ENCODE data around the gene FAM110A.
"Not testable (repeated sequence)": the region's sequence is repeated elsewhere in the genome, so short reads cannot be mapped to it uniquely, and the experiment has no call there.

Gene FAM110A

GRCh38 chr20:845226-845868, 11.8 kb downstream of the FAM110A start:
- Histone ChIP-seq H3K4me3 (ENCODE audit: low read depth in 1 of 2, low read length in 2 of 2) (peak overlapping the region in 1 of 2 donors; percentile 63), H3K36me3 (ENCODE audit: control insufficient read depth in 1 of 2, insufficient read depth in 2 of 2, low read length in 2 of 2) (peaks cover 0 to 3% of the 10 kb centered on the region in 2 donors), H3K9me3 (ENCODE audit: control insufficient read depth in 1 of 2, low read length in 2 of 2) (no peaks in the 10 kb centered on the region), H3K27ac (ENCODE audit: low read length) (no peak overlapping the region), H3K27me3 (ENCODE audit: low read depth, low read length) (peaks cover 17% of the 10 kb centered on the region), H3K4me1 (ENCODE audit: control insufficient read depth in 1 of 2, insufficient read depth in 2 of 2, low read length in 2 of 2) (peaks cover 0 to 29% of the 10 kb centered on the region in 2 donors)

- Histone ChIP-seq H3K27me3 (ENCODE audit: low read depth, low read length) (peaks cover 9% of the 10 kb centered on the region), H3K9me3 (ENCODE audit: control insufficient read depth in 1 of 2, low read length in 2 of 2) (no peaks in the 10 kb centered on the region), H3K4me1 (ENCODE audit: control insufficient read depth in 1 of 2, insufficient read depth in 2 of 2, low read length in 2 of 2) (peaks cover 0 to 24% of the 10 kb centered on the region in 2 donors), H3K4me3 (ENCODE audit: low read depth in 1 of 2, low read length in 2 of 2) (no peak overlapping the region), H3K36me3 (ENCODE audit: control insufficient read depth in 1 of 2, insufficient read depth in 2 of 2, low read length in 2 of 2) (peaks cover 0 to 3% of the 10 kb centered on the region in 2 donors), H3K27ac (ENCODE audit: low read length) (no peak overlapping the region)
These were observed 12.7 kb downstream of the FAM110A start for GRCh38 chr20:845941-846893.

- Histone ChIP-seq H3K27ac (ENCODE audit: low read length) (no peak overlapping the region), H3K36me3 (ENCODE audit: control insufficient read depth in 1 of 2, insufficient read depth in 2 of 2, low read length in 2 of 2) (peaks cover 0 to 3% of the 10 kb centered on the region in 2 donors), H3K4me3 (ENCODE audit: low read depth in 1 of 2, low read length in 2 of 2) (no peak overlapping the region), H3K27me3 (ENCODE audit: low read depth, low read length) (peaks cover 2% of the 10 kb centered on the region), H3K4me1 (ENCODE audit: control insufficient read depth in 1 of 2, insufficient read depth in 2 of 2, low read length in 2 of 2) (peaks cover 0 to 18% of the 10 kb centered on the region in 2 donors), H3K9me3 (ENCODE audit: control insufficient read depth in 1 of 2, low read length in 2 of 2) (no peaks in the 10 kb centered on the region)
These were observed 13.4 kb downstream of the FAM110A start for GRCh38 chr20:846894-847278.

- H3K4me3 ChIP-seq (ENCODE audit: low read depth in 1 of 2, low read length in 2 of 2) = no peak overlapping the region
- no peaks in the 10 kb centered on the region for H3K9me3 ChIP-seq (ENCODE audit: control insufficient read depth in 1 of 2, low read length in 2 of 2)
- H3K36me3 ChIP-seq (ENCODE audit: control insufficient read depth in 1 of 2, insufficient read depth in 2 of 2, low read length in 2 of 2) = peaks cover 0 to 3% of the 10 kb centered on the region in 2 donors
- H3K27me3 ChIP-seq (ENCODE audit: low read depth, low read length) = no peaks in the 10 kb centered on the region
- no peak overlapping the region for H3K27ac ChIP-seq (ENCODE audit: low read length)
- peaks cover 0 to 18% of the 10 kb centered on the region in 2 donors for H3K4me1 ChIP-seq (ENCODE audit: control insufficient read depth in 1 of 2, insufficient read depth in 2 of 2, low read length in 2 of 2)
These were observed 14.7 kb downstream of the FAM110A start for GRCh38 chr20:848193-848592.

GRCh38 chr20:848731-849130, 15.2 kb downstream of the FAM110A start:
- H3K36me3 ChIP-seq (ENCODE audit: control insufficient read depth in 1 of 2, insufficient read depth in 2 of 2, low read length in 2 of 2); H3K4me3 ChIP-seq (ENCODE audit: low read depth in 1 of 2, low read length in 2 of 2); H3K9me3 ChIP-seq (ENCODE audit: control insufficient read depth in 1 of 2, low read length in 2 of 2); H3K27ac ChIP-seq (ENCODE audit: low read length); H3K27me3 ChIP-seq (ENCODE audit: low read depth, low read length): not testable (repeated sequence)
- H3K4me1 ChIP-seq (ENCODE audit: control insufficient read depth in 1 of 2, insufficient read depth in 2 of 2, low read length in 2 of 2) = peaks cover 0 to 18% of the 10 kb centered on the region in 2 donors

- H3K9me3 ChIP-seq (ENCODE audit: control insufficient read depth in 1 of 2, low read length in 2 of 2) = no peaks in the 10 kb centered on the region
- no peaks in the 10 kb centered on the region for H3K27me3 ChIP-seq (ENCODE audit: low read depth, low read length)
- no peak overlapping the region for H3K4me3 ChIP-seq (ENCODE audit: low read depth in 1 of 2, low read length in 2 of 2)
- H3K4me1 ChIP-seq (ENCODE audit: control insufficient read depth in 1 of 2, insufficient read depth in 2 of 2, low read length in 2 of 2) = no peaks in the 10 kb centered on the region
- H3K27ac ChIP-seq (ENCODE audit: low read length) = no peak overlapping the region
- H3K36me3 ChIP-seq (ENCODE audit: control insufficient read depth in 1 of 2, insufficient read depth in 2 of 2, low read length in 2 of 2) = no peaks in the 10 kb centered on the region
These were observed 20.0 kb downstream of the FAM110A start for GRCh38 chr20:853406-853996.

- no peaks in the 10 kb centered on the region for H3K27me3 ChIP-seq (ENCODE audit: low read depth, low read length)
- H3K4me1 ChIP-seq (ENCODE audit: control insufficient read depth in 1 of 2, insufficient read depth in 2 of 2, low read length in 2 of 2) = no peaks in the 10 kb centered on the region
- no peak overlapping the region for H3K27ac ChIP-seq (ENCODE audit: low read length)
These were observed 21.1 kb downstream of the FAM110A start for GRCh38 chr20:854601-855000.

GRCh38 chr20:855466-856360, 22.2 kb downstream of the FAM110A start:
- H3K9me3 ChIP-seq (ENCODE audit: control insufficient read depth in 1 of 2, low read length in 2 of 2) = no peaks in the 10 kb centered on the region
- H3K27me3 ChIP-seq (ENCODE audit: low read depth, low read length) = no peaks in the 10 kb centered on the region
- H3K36me3 ChIP-seq (ENCODE audit: control insufficient read depth in 1 of 2, insufficient read depth in 2 of 2, low read length in 2 of 2) = no peaks in the 10 kb centered on the region
- H3K4me1 ChIP-seq (ENCODE audit: control insufficient read depth in 1 of 2, insufficient read depth in 2 of 2, low read length in 2 of 2) = no peaks in the 10 kb centered on the region
- no peak overlapping the region for H3K27ac ChIP-seq (ENCODE audit: low read length)
- no peak overlapping the region for H3K4me3 ChIP-seq (ENCODE audit: low read depth in 1 of 2, low read length in 2 of 2)

More at GRCh38 chr20:854601-855000, 21.1 kb downstream of the FAM110A start:
- H3K36me3 ChIP-seq (ENCODE audit: control insufficient read depth in 1 of 2, insufficient read depth in 2 of 2, low read length in 2 of 2) = no peaks in the 10 kb centered on the region
- H3K9me3 ChIP-seq (ENCODE audit: control insufficient read depth in 1 of 2, low read length in 2 of 2) = no peaks in the 10 kb centered on the region
- H3K4me3 ChIP-seq (ENCODE audit: low read depth in 1 of 2, low read length in 2 of 2) = no peak overlapping the region

GRCh38 chr20:856361-856775, 22.9 kb downstream of the FAM110A start:
- H3K27ac ChIP-seq (ENCODE audit: low read length) = no peak overlapping the region
- H3K4me3 ChIP-seq (ENCODE audit: low read depth in 1 of 2, low read length in 2 of 2) = no peak overlapping the region
- H3K4me1 ChIP-seq (ENCODE audit: control insufficient read depth in 1 of 2, insufficient read depth in 2 of 2, low read length in 2 of 2) = no peaks in the 10 kb centered on the region
- no peaks in the 10 kb centered on the region for H3K36me3 ChIP-seq (ENCODE audit: control insufficient read depth in 1 of 2, insufficient read depth in 2 of 2, low read length in 2 of 2)
- H3K9me3 ChIP-seq (ENCODE audit: control insufficient read depth in 1 of 2, low read length in 2 of 2) = no peaks in the 10 kb centered on the region
- no peaks in the 10 kb centered on the region for H3K27me3 ChIP-seq (ENCODE audit: low read depth, low read length)

GRCh38 chr20:858011-858410, 24.5 kb downstream of the FAM110A start:
- Histone ChIP-seq H3K4me3 (ENCODE audit: low read depth in 1 of 2, low read length in 2 of 2) (no peak overlapping the region), H3K9me3 (ENCODE audit: control insufficient read depth in 1 of 2, low read length in 2 of 2) (no peaks in the 10 kb centered on the region), H3K27ac (ENCODE audit: low read length) (no peak overlapping the region), H3K27me3 (ENCODE audit: low read depth, low read length) (no peaks in the 10 kb centered on the region), H3K4me1 (ENCODE audit: control insufficient read depth in 1 of 2, insufficient read depth in 2 of 2, low read length in 2 of 2) (no peaks in the 10 kb centered on the region), H3K36me3 (ENCODE audit: control insufficient read depth in 1 of 2, insufficient read depth in 2 of 2, low read length in 2 of 2) (no peaks in the 10 kb centered on the region)

All from muscle layer of duodenum (tissue), 2 donors.